Stomach (tissue), 9 donors: ENCODE results near the gene WWP2. TPM values are rescaled to one million over a fixed set of nuclear protein-coding genes. Genes with fewer than 3 reads are reported as not detected.

Experiments used
- DNase-seq, 2 donors: peaks; one replicate each; pipeline versions ENCODE4 v3.0.0 to v3.0.0-alpha.2; 2013 to 2019
- H3K27ac ChIP-seq, 5 donors: fragments of 200-600 bp in 4 of 5; sonication (generic) in 4 of 5; one replicate each; pipeline ENCODE4 v1.5.1; 2013 to 2019; ENCODE audit warnings: mild to moderate bottlenecking in 1 of 5, moderate library complexity in 1 of 5
- H3K27me3 ChIP-seq, 3 donors: fragments of 200-600 bp; sonication (generic); one replicate each; pipeline ENCODE4 v1.5.1; 2017 to 2019; ENCODE audit warnings: mixed run types in 1 of 3
- H3K36me3 ChIP-seq, 4 donors: fragments of 200-600 bp; sonication (generic); 1 replicate in 3 of 4; 2 replicates in 1 of 4; pipeline ENCODE4 v1.5.1; 2016 to 2019
- H3K4me1 ChIP-seq, 4 donors: fragments of 200-600 bp; sonication (generic); one replicate each; pipeline ENCODE4 v1.5.1; 2016 to 2019
- H3K4me3 ChIP-seq, 4 donors: fragments of 200-600 bp; sonication (generic) in 3 of 4; one replicate each; pipeline ENCODE4 v1.5.1; 2016 to 2019; ENCODE audit warnings: mild to moderate bottlenecking in 1 of 4
- H3K9me3 ChIP-seq, 4 donors: fragments of 200-600 bp; sonication (generic); one replicate each; pipeline ENCODE4 v1.5.1; 2016 to 2019
- EP300 ChIP-seq: sonication (generic); formaldehyde crosslinking; IDR thresholded peaks from one replicate; pipeline ENCODE4 v1.6.1; 2017; ENCODE audit warnings: antibody characterized with exemption
- POLR2A ChIP-seq, 4 donors: fragments of 450-650 bp; IDR thresholded peaks; one replicate each; pipeline ENCODE4 v1.6.1; 2016; ENCODE audit warnings: antibody characterized with exemption in 4 of 4, control low read depth in 2 of 4, mild to moderate bottlenecking in 1 of 4, moderate library complexity in 1 of 4
- POLR2AphosphoS5 ChIP-seq, 3 donors: sonication (generic); formaldehyde crosslinking; IDR thresholded peaks; one replicate each; pipeline ENCODE4 v1.6.1; 2016; ENCODE audit warnings: antibody characterized with exemption in 3 of 3
- WGBS, 5 donors: extraction: QIAGEN DNeasy Blood & Tissue Kit in 3 of 5; methylation state at CpG; one replicate each; pipeline versions ENCODE4 v1.1.5 to v1.1.7; 2013 to 2018; 5-methylcytosine and 5-hydroxymethylcytosine counted together
- intact Hi-C: fragments of 100-400 bp; cut with DNase I; formaldehyde crosslinking; loops from one replicate; pipeline ENCODE4 v1.15.1; 2023; ENCODE audit warnings: low total_unique reads
- polyA plus RNA-seq, 3 donors: library from polyadenylated mRNA; stranded (reverse); fragments of 200-250 nt; gene quantifications; one replicate each; pipeline ENCODE4 v1.2.3, GENCODE V29; 2013
- total RNA-seq, 5 donors: library from RNA; depleted of rRNA; stranded (reverse); fragments of >200 nt; gene quantifications; one replicate each; pipeline versions ENCODE4 v1.1.0 to v1.2.3, GENCODE V29; 2014 to 2016
- TF ChIP-seq, protein P1 (sequence below), 7 experiments: fragments of 450-650 bp in 4 of 7; fragments of 200-600 bp in 3 of 7; sonication (generic) in 3 of 7; IDR thresholded peaks; one replicate each; pipeline ENCODE4 v1.5.1; 2016 to 2019; ENCODE audit warnings: antibody characterized with exemption in 7 of 7, control low read depth in 2 of 7, mild to moderate bottlenecking in 1 of 7
- donor health status: healthy with polysubstance abuse.
- donor health status: Bipolar disorder and iron deficiency.
- donor health status: healthy.

WWP2 gene
- total and polyA plus RNA-seq, 8 donors: 16.0 to 442 (median 35.2) TPM

DNA sequence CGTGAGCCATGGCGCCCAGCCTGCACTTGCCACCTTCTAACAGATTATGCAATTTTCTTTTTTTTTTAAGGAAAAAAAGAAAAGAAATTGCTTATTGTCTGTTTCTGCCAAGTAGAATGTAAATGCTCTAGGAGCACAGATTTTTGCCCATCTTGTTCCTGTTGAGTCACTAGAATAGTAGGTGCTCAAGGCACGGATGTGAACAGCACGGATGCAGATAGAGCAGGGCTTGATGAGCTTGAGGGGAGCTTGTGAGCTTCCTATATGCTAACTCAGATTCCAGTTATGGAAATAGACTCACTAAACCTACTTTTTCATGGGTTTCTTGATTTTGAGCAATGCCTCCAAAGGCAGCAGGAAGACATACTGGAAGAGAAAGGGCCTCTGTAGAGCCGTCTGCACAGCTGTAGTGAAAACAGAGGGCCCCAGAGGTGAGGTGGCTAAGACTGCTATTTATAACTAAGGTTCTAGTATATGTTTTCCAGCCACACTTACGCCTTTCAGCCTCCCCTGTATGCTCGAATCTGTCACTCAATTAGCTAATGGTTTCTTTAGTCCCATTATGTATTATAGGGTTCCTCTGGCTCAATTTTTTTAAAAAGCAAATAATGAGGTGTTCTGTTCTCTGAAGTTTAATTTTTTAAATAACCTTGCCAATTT is 72.8 kb downstream of the WWP2 start:
- peaks cover 44 to 75% (median 64%) of the 10 kb centered on the region in 4 donors for H3K4me1 ChIP-seq
- H3K27me3 ChIP-seq: no peaks in the 10 kb centered on the region
- whole genome bisulfite sequencing, 5 donors: 68 to 86% (median 79%) methylated on average over 7 of the region's 7 CpGs
- H3K9me3 ChIP-seq: no peaks in the 10 kb centered on the region
- H3K36me3 ChIP-seq: peaks cover 0 to 5% (median 2%) of the 10 kb centered on the region in 4 donors
- DNase-seq: peak in 1 of 2 donors; percentile 41
- TF ChIP-seq, protein P1, sequence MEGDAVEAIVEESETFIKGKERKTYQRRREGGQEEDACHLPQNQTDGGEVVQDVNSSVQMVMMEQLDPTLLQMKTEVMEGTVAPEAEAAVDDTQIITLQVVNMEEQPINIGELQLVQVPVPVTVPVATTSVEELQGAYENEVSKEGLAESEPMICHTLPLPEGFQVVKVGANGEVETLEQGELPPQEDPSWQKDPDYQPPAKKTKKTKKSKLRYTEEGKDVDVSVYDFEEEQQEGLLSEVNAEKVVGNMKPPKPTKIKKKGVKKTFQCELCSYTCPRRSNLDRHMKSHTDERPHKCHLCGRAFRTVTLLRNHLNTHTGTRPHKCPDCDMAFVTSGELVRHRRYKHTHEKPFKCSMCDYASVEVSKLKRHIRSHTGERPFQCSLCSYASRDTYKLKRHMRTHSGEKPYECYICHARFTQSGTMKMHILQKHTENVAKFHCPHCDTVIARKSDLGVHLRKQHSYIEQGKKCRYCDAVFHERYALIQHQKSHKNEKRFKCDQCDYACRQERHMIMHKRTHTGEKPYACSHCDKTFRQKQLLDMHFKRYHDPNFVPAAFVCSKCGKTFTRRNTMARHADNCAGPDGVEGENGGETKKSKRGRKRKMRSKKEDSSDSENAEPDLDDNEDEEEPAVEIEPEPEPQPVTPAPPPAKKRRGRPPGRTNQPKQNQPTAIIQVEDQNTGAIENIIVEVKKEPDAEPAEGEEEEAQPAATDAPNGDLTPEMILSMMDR (IDR thresholded peaks at IDR 0.05): no peak
- TF ChIP-seq POLR2AphosphoS5 (IDR thresholded peaks at IDR 0.05) (no peak), POLR2A (IDR thresholded peaks at IDR 0.05) (no peak), EP300 (no peak)
- H3K4me3 ChIP-seq: no peak overlapping the region
- intact Hi-C loops: no loop called here
- no peak overlapping the region for H3K27ac ChIP-seq

- intact Hi-C loops: no loop called here
- WGBS, 5 donors: 100% methylated on average over 1 of the region's 1 CpG
- no peak overlapping the region for H3K27ac ChIP-seq
- H3K4me3 ChIP-seq: no peak overlapping the region
- DNase-seq: no peak
- H3K27me3 ChIP-seq: no peaks in the 10 kb centered on the region
- H3K9me3 ChIP-seq: no peaks in the 10 kb centered on the region
- no peak for TF ChIP-seq EP300
- peaks cover 41 to 74% (median 67%) of the 10 kb centered on the region in 4 donors for H3K4me1 ChIP-seq
- peaks cover 0 to 5% (median 2%) of the 10 kb centered on the region in 4 donors for H3K36me3 ChIP-seq
These were observed 74.1 kb downstream of the WWP2 start for GRCh38 chr16:69836257-69836656.

GRCh38 chr16:69837380-69837779 is 75.2 kb downstream of the WWP2 start:
- no peak for DNase-seq
- TF ChIP-seq POLR2A (IDR thresholded peaks at IDR 0.05) (no peak), EP300 (no peak), POLR2AphosphoS5 (IDR thresholded peaks at IDR 0.05) (no peak)
- TF ChIP-seq, protein P1 (IDR thresholded peaks at IDR 0.05): no peak
- peak overlapping the region in 1 of 5 donors; percentile 16 for H3K27ac ChIP-seq
- WGBS, 5 donors: 89 to 93% (median 92%) methylated on average over 5 of the region's 5 CpGs
- no peaks in the 10 kb centered on the region for H3K9me3 ChIP-seq
- peaks cover 35 to 63% (median 62%) of the 10 kb centered on the region in 4 donors for H3K4me1 ChIP-seq
- no peak overlapping the region for H3K4me3 ChIP-seq
- peaks cover 0 to 16% (median 13%) of the 10 kb centered on the region in 4 donors for H3K36me3 ChIP-seq
- intact Hi-C loops: no loop called here
- no peaks in the 10 kb centered on the region for H3K27me3 ChIP-seq

- H3K4me3 ChIP-seq: no peak overlapping the region
- DNase-seq: peak in 1 of 2 donors; percentile 58
- H3K4me1 ChIP-seq: peaks cover 27 to 54% (median 54%) of the 10 kb centered on the region in 4 donors
- peak overlapping the region; percentile 3 to 74 (median 68) for H3K27ac ChIP-seq
- 24 to 56% (median 42%) methylated on average over 4 of the region's 4 CpGs for WGBS, 5 donors
- H3K9me3 ChIP-seq: no peaks in the 10 kb centered on the region
- TF ChIP-seq POLR2A (IDR thresholded peaks at IDR 0.05): no peak
- no peak for TF ChIP-seq POLR2AphosphoS5 (IDR thresholded peaks at IDR 0.05)
- TF ChIP-seq EP300: no peak
- TF ChIP-seq, protein P1 (IDR thresholded peaks at IDR 0.05): no peak
- H3K36me3 ChIP-seq: peaks cover 0 to 27% (median 22%) of the 10 kb centered on the region in 4 donors
- H3K27me3 ChIP-seq: no peaks in the 10 kb centered on the region
- intact Hi-C loops: no loop called here
These were observed 76.4 kb downstream of the WWP2 start for GRCh38 chr16:69838489-69838888.

DNA sequence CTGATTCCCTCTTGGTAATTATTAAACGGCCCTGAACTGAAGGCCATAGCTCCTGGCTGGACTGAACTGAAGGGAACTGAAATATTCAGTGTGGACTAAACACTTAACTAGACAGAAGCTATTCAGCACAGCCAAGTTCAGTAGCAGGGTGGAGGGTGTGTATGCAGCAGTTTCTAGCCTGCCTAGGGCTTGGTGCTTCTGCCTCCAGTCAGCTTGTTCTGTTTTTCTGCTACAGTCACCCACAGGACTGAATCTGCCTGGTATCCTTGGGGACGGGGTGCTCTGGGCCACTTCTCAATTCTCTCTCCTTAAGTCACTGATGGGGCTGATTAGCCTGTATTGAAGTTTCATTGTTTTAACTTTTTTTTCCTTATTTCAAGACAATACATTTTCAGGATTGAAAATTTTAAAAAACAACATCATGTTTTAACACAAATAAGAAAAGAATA is 77.1 kb downstream of the WWP2 start:
- H3K4me1 ChIP-seq: peaks cover 20 to 46% (median 46%) of the 10 kb centered on the region in 4 donors
- H3K9me3 ChIP-seq: no peaks in the 10 kb centered on the region
- intact Hi-C loops: no loop called here
- peak in 1 of 2 donors; percentile 63 for DNase-seq
- no peak overlapping the region for H3K4me3 ChIP-seq
- peak overlapping the region; percentile 20 to 74 (median 68) for H3K27ac ChIP-seq
- TF ChIP-seq EP300: no peak
- TF ChIP-seq POLR2A (IDR thresholded peaks at IDR 0.05): no peak
- TF ChIP-seq POLR2AphosphoS5 (IDR thresholded peaks at IDR 0.05): no peak
- TF ChIP-seq, protein P1 (IDR thresholded peaks at IDR 0.05): no peak
- 20 to 26% (median 24%) methylated on average over 2 of the region's 2 CpGs for WGBS, 5 donors
- H3K27me3 ChIP-seq: no peaks in the 10 kb centered on the region
- peaks cover 0 to 35% (median 30%) of the 10 kb centered on the region in 4 donors for H3K36me3 ChIP-seq
